ENCODE measurements around the gene PIK3C3.
A peak's percentile ranks its signal among the peaks of the same experiment; 100 is the strongest.

Gene PIK3C3

DNA sequence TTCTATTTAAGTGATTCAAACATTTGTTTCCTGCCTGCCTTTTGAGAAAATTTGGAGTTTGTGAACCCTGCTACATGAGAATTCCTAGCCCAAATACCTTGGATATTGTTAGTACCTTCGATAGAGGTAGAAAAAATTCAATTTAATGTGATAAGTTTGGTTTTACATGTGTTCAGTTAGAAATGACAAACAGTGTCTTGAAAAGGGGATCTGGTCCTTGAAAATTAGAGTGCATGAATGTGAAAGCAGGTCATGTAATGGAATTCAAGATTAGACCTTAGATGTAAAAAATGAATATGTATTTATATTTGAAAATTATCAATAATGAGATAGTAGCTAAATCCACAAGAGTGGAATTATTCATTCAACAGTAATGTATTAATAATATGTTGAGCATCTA, 70.5 kb downstream of the PIK3C3 start:
- DNase-seq (ENCODE audit: low read depth), result no peak
- TF ChIP-seq, protein P1, sequence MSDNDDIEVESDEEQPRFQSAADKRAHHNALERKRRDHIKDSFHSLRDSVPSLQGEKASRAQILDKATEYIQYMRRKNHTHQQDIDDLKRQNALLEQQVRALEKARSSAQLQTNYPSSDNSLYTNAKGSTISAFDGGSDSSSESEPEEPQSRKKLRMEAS (IDR thresholded peaks at IDR 0.05; ENCODE audit: low read depth, low read length), result no peak
- TF ChIP-seq MYC (IDR thresholded peaks at IDR 0.05; ENCODE audit: low read depth, low read length) (no peak), POLR2A (IDR thresholded peaks at IDR 0.05; ENCODE audit: extremely low read depth, insufficient read length) (no peak)
- TF ChIP-seq, protein P2, sequence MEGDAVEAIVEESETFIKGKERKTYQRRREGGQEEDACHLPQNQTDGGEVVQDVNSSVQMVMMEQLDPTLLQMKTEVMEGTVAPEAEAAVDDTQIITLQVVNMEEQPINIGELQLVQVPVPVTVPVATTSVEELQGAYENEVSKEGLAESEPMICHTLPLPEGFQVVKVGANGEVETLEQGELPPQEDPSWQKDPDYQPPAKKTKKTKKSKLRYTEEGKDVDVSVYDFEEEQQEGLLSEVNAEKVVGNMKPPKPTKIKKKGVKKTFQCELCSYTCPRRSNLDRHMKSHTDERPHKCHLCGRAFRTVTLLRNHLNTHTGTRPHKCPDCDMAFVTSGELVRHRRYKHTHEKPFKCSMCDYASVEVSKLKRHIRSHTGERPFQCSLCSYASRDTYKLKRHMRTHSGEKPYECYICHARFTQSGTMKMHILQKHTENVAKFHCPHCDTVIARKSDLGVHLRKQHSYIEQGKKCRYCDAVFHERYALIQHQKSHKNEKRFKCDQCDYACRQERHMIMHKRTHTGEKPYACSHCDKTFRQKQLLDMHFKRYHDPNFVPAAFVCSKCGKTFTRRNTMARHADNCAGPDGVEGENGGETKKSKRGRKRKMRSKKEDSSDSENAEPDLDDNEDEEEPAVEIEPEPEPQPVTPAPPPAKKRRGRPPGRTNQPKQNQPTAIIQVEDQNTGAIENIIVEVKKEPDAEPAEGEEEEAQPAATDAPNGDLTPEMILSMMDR (IDR thresholded peaks at IDR 0.05; ENCODE audit: low read depth, low read length), result no peak
- H3K4me3 ChIP-seq (ENCODE audit: low read depth, low read length), result no peak overlapping the region

DNA sequence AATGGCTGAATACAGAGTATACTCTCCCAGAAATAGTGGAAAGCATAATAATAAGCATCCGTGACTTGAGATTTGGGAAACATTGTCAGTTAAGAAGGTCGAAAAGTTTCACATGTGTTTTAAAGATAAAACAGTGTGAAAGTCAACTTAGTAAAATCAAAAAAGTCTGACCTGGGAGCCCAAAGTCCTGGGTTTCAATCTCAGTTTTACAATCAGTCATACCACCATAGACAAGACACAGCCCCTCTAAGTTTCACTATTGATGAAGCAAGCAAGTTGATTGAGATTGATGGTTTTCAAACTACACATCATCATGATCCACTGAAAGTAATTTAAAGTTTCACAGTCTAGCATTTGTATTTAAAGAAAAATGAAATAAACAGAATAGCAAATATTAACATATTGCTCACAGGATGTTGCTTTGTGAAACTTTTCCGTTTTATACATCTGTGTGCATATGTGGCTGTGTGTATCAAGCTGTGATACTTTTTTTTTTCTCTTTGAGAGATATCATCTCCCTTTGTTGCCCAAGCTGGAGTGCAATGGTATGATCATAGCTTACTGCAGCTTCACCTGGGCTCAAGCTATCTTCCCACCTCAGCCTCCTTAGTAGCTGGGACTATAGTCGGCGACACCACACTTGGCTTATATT, 71.1 kb downstream of the PIK3C3 start:
- no peak for DNase-seq (ENCODE audit: low read depth)
- no peak overlapping the region for H3K4me3 ChIP-seq (ENCODE audit: low read depth, low read length)
- TF ChIP-seq, protein P2 (IDR thresholded peaks at IDR 0.05; ENCODE audit: low read depth, low read length), result no peak
- TF ChIP-seq MYC (IDR thresholded peaks at IDR 0.05; ENCODE audit: low read depth, low read length) (no peak), POLR2A (IDR thresholded peaks at IDR 0.05; ENCODE audit: extremely low read depth, insufficient read length) (no peak)
- TF ChIP-seq, protein P1 (IDR thresholded peaks at IDR 0.05; ENCODE audit: low read depth, low read length), result no peak

DNA sequence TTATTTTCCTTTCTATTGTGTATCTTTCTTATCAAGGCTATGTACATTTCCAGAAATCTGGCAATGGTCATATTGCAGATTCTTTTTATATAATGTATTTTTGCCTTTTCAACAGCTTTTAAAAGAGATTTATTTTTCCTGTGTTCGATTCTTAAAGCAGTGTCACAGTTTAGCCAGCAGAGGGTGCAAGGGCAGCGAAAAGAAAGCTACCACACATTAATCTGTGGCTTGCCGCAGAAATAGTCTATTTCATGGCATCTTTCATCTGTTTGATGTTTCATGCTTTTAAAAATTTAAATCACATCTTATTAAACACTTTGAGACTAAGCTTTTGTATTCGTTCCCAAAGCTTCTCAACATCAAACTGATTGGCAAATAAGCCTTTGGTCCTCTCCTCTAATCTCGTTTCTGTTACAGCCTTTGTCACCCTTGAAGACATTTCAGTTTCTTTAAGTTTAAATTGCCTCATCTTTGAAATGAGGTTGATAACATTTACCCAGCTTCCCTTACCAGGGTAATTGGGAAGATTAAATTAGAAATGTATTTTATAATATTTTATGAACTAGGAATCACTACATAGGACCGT, 73.3 kb downstream of the PIK3C3 start:
- DNase-seq (ENCODE audit: low read depth), result peak; percentile 36
- H3K4me3 ChIP-seq (ENCODE audit: low read depth, low read length), result no peak overlapping the region
- TF ChIP-seq, protein P2 (IDR thresholded peaks at IDR 0.05; ENCODE audit: low read depth, low read length), result peak; percentile 72
- no peak for TF ChIP-seq POLR2A (IDR thresholded peaks at IDR 0.05; ENCODE audit: extremely low read depth, insufficient read length)

DNA sequence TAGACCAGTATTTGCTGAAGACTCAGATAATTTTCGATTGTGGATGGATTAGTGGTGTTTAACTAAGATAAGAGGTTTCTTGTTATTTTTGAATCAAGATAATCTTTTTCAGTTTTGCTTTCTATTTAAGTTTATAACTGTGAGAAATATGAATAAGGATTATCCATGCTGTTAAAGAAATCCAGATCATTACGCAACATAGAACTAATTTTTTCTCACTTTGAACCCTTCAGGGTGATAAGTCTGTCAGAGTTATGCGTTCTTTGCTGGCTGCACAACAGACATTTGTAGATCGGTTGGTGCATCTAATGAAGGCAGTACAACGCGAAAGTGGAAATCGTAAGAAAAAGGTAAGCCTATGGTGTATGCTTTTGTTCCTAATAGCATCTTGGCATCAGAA, 74.1 kb downstream of the PIK3C3 start:
- H3K4me3 ChIP-seq (ENCODE audit: low read depth, low read length), result no peak overlapping the region
- no peak for DNase-seq (ENCODE audit: low read depth)
- no peak for TF ChIP-seq POLR2A (IDR thresholded peaks at IDR 0.05; ENCODE audit: extremely low read depth, insufficient read length)
- TF ChIP-seq, protein P2 (IDR thresholded peaks at IDR 0.05; ENCODE audit: low read depth, low read length), result no peak
- TF ChIP-seq, protein P1 (IDR thresholded peaks at IDR 0.05; ENCODE audit: low read depth, low read length), result no peak
- no peak for TF ChIP-seq MYC (IDR thresholded peaks at IDR 0.05; ENCODE audit: low read depth, low read length)

DNA sequence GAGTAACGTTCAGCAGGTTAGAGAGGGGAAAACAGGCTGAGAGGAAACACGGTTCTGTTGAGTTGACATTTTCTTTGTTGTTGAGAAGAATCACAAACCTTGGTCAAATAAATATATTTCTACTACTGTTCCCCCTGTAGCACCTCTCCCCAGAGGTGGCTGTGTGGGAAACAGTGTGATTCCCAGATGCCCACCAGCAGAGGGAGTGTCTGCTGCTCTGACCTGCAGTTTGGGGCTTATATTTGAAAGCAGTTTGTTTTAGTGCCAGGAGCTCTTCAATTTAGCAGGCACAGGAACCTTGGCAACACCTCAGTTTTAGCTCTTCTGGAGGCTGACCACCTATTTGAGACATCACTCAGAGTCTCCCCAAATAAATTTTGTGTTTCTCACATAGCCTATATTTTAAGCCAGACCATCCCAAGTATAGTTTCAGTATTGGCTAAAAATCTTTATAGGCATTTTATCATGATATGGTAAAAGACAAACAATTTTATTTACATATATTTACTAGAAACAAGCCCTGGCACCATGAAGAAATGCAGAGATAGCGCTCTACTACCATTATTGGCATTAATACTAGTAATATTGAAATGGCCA, 75.7 kb downstream of the PIK3C3 start:
- peak; percentile 25 for DNase-seq (ENCODE audit: low read depth)
- no peak overlapping the region for H3K4me3 ChIP-seq (ENCODE audit: low read depth, low read length)
- TF ChIP-seq POLR2A (IDR thresholded peaks at IDR 0.05; ENCODE audit: extremely low read depth, insufficient read length), result no peak
- TF ChIP-seq, protein P2 (IDR thresholded peaks at IDR 0.05; ENCODE audit: low read depth, low read length), result peak; percentile 60
- no peak for TF ChIP-seq MYC (IDR thresholded peaks at IDR 0.05; ENCODE audit: low read depth, low read length)
- TF ChIP-seq, protein P1 (IDR thresholded peaks at IDR 0.05; ENCODE audit: low read depth, low read length), result no peak

Measured in NB4 (cell line).